CD4-positive, alpha-beta T cell treated with Interleukin-6 for 4 hours (primary cell): ENCODE results near the gene METAP1D.
"Not testable (repeated sequence)": the region's sequence is repeated elsewhere in the genome, so short reads cannot be mapped to it uniquely, and the experiment has no call there.

Experiments used
- DNase-seq: peaks from one replicate; pipeline ENCODE4 v3.0.0-alpha.2; 2020; ENCODE audit warnings: mixed read lengths

Gene METAP1D

GRCh38 chr2:172105471-172106107 lies 105.8 kb downstream of the METAP1D start:
- no peak for DNase-seq

DNA sequence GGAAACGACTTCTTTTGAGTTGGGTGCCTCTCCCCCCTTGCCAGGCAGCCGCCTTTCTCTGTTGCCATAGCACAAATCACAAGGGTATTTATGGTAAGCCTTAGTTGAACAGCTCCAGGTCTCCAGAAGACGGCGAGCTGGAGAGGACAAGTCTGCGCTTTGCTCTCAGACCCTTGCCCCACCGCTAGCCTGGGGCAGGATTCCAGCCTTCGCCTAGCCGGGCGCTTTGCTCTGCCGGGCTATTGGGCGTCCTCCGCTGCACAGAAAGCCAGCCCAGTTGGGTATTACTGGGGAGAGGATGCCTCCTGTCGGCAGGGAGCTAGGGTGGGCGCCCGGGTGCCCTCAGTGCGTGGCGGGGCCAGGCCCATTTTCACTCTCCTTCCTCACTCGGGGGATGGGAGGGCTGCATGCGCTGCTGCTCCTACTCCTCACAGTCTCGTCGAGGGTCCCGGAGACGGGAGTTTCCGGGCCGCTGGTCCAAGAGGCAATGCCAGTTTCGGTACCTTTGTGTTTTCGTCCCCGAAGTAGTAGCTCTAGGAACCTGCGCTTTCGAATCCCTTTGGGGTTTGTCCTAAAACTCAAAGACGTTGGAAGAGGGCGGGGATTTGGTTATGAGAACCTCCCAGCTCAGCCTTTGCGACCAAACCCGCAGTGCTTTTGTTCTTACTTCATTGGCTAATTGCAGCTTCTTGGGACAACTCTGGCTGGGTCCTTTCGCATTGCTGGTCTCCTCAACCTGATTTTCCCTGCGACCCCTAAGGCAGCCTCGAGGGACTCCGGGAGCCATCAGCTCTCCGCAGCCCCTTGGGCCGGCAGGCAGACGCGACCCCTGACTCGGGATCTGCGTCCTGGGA lies 106.6 kb downstream of the METAP1D start:
- DNase-seq = peak; percentile 52

GRCh38 chr2:172107690-172108586 lies 108.2 kb downstream of the METAP1D start:
- DNase-seq = no peak

DNA sequence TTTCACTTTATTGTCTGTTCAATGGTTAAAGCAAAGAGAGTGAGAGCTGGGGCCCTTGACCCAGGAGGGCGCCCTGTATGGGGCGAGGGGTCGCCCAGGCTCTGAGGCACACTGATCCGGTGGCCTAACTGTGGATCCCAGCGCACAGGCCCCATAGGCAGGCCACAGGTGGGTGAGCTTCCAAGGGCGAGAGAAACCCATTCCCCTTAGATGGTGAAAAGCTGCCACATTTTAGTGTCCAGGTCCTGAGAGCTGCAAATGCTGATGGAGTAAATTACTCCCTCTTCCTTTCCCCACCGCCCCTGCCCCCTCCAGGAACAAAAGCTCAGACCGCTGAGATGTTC lies 108.8 kb downstream of the METAP1D start:
- DNase-seq = no peak

GRCh38 chr2:172109256-172109987 lies 109.7 kb downstream of the METAP1D start:
- DNase-seq = no peak

DNA sequence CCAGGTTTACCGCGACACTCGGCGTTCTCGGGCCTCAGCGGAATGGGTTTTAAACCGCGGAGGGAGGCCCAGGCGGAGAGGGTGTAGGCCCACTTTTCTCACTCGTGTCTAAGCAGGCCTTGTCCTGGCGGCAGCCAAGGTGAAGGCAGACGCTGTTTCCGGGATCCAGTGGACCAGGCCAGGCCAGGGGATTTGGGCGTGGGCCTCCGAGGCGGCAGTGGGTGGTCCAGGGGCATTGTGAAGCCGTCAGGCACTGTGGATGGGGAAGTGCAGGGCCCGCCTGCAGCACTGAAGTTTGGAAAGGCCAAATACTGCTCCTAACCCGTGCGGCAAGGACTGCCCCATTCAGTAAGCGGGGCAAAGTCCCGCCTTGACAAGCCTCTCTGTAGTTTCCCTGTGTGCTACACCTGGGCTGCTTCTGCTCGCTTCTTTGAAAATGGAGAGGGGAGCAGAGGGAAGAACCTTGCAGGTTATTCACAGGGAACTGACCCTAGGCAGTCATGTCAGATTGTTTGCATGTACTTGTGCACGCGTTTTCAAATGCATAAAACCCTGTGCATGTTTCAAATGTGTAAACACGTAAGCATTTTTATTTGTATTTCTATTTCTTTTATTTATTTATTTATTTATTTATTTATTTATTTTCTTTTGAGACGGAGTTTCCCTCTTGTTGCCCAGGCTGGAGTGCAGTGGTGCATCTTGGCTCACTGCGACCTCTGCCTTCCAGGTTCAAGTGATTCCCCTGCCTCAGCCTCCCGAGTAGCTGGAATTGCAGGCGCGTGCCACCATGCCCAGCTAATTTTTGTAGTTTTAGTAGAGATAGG lies 110.4 kb downstream of the METAP1D start:
- no peak for DNase-seq

DNA sequence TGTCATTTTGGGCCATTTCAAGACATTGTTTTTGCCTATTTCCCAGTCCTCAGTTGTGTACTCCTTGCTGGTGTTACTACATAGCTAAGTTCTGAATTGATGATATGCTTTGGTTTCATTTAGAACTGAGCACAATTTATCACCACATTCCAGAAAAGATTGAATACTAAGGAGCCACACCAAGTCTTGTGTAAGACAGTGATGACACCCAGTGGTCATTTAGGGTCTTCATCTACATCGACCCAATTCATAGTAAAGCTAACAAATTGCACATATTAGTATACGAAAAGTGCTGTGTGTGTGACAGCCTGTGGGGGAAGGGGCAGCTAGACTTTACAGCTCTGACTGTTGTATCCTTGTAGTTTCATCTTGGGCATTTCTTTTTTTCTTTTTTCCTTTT lies 113.9 kb downstream of the METAP1D start:
- DNase-seq = no peak

DNA sequence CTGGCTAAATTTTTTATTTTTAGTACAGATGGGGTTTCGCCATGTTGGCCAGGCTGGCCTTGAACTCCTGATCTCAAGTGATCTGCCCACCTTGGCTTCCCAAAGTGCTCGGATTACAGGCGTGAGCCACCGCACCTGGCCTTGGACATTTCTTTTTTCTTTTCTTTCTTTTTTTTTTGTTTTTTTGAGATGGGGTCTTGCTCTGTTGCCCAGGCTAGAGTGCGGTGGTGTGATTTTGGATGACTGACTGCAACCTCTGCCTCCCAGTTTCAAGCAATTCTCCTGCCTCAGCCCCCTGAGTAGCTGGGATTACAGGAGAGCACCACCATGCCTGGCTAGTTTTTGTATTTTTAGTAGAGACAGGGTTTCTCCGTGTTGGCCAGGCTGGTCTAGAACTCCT lies 114.4 kb downstream of the METAP1D start:
- not testable (repeated sequence) for DNase-seq

DNA sequence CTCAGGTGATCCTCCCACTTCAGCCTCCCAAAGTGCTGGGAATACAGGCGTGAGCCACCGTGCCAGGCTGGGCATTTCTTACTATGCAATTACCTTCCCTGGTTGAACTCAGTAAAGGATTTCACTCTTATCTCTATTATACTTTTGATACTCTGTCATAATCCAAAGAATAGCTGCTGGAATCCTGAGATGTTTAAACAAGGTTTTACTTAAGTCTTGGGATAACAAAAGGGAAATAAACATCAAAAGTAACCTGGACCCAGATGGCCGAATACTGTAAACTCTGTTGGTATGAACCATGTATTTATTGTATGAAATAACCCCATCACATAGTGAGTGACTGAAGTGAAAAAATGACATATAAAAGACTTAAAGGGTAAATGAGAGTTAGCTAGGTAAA lies 114.8 kb downstream of the METAP1D start:
- DNase-seq = no peak

- no peak for DNase-seq
Observed at GRCh38 chr2:172116107-172116506, 116.4 kb downstream of the METAP1D start.

- no peak for DNase-seq
Observed at GRCh38 chr2:172119089-172119488, 119.3 kb downstream of the METAP1D start.

- no peak for DNase-seq
Observed at GRCh38 chr2:172120118-172120517, 120.4 kb downstream of the METAP1D start.

GRCh38 chr2:172128484-172128883 lies 128.7 kb downstream of the METAP1D start:
- no peak for DNase-seq

DNA sequence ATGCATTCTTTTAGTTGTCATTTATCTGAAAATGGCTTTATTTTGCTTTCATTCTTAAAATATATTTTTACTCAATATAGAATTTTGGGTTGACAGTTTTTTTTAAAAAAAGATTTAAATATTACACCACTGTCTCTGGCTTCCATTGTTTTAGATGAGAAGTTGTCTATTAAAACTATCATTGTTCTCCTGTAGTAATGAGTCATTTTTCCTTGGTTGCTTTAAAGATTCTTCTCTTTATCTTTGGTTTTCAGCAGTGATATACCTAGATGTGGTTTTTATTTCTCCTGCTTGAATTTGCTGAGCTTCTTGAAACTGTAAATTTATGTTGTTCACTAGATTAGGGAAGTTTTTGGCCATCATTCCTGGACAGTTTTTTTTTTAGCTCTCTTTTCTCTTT lies 129.7 kb downstream of the METAP1D start:
- no peak for DNase-seq
